Measurements from ENCODE around the gene GDF10.

GDF10 gene

GRCh38 chr10:47269294-47269693 lies 30.7 kb upstream of the GDF10 start:
- no peak for DNase-seq

- DNase-seq = no peak
Measured at GRCh38 chr10:47276071-47276470, 23.9 kb upstream of the GDF10 start.

- no peak for DNase-seq
Measured at GRCh38 chr10:47276576-47277351, 23.2 kb upstream of the GDF10 start.

- DNase-seq = peak; percentile 42
Measured at GRCh38 chr10:47277352-47278151, 22.4 kb upstream of the GDF10 start.

GRCh38 chr10:47278152-47278473 lies 21.9 kb upstream of the GDF10 start:
- DNase-seq = no peak

GRCh38 chr10:47278720-47279119 lies 21.3 kb upstream of the GDF10 start:
- DNase-seq = no peak

- no peak for DNase-seq
Measured at GRCh38 chr10:47279276-47279675, 20.7 kb upstream of the GDF10 start.

GRCh38 chr10:47282005-47282656 lies 17.9 kb upstream of the GDF10 start:
- no peak for DNase-seq

- no peak for DNase-seq
Measured at GRCh38 chr10:47282657-47283018, 17.4 kb upstream of the GDF10 start.

GRCh38 chr10:47283101-47283630 lies 16.8 kb upstream of the GDF10 start:
- no peak for DNase-seq

GRCh38 chr10:47283848-47284247 lies 16.1 kb upstream of the GDF10 start:
- DNase-seq = no peak

GRCh38 chr10:47285381-47286115 lies 14.4 kb upstream of the GDF10 start:
- DNase-seq = no peak

GRCh38 chr10:47286116-47286505 lies 13.9 kb upstream of the GDF10 start:
- no peak for DNase-seq

- no peak for DNase-seq
Measured at GRCh38 chr10:47286591-47287315, 13.2 kb upstream of the GDF10 start.

GRCh38 chr10:47287365-47287802 lies 12.6 kb upstream of the GDF10 start:
- DNase-seq = no peak

GRCh38 chr10:47287805-47288204 lies 12.2 kb upstream of the GDF10 start:
- DNase-seq = no peak

GRCh38 chr10:47288236-47288635 lies 11.8 kb upstream of the GDF10 start:
- no peak for DNase-seq

GRCh38 chr10:47288916-47289495 lies 11.0 kb upstream of the GDF10 start:
- DNase-seq = no peak

GRCh38 chr10:47289921-47290320 lies 10.1 kb upstream of the GDF10 start:
- DNase-seq = no peak

- DNase-seq = no peak
Measured at GRCh38 chr10:47290338-47290737, 9.7 kb upstream of the GDF10 start.

GRCh38 chr10:47291682-47292081 lies 8.3 kb upstream of the GDF10 start:
- DNase-seq = no peak

- no peak for DNase-seq
Measured at GRCh38 chr10:47294057-47294456, 5.9 kb upstream of the GDF10 start.

Measured in central memory CD4-positive, alpha-beta T cell (primary cell).